GM18868 (cell line): Measurements from ENCODE around the gene MAPKAPK3.
A peak's percentile ranks its signal among the peaks of the same experiment; 100 is the strongest.

Experiments
- ATAC-seq: cut with Tn5 transposase; IDR thresholded peaks from one replicate; pipeline ENCODE4 v1.9.1; 2021; ENCODE audit warnings: mild to moderate bottlenecking, moderate library complexity; ENCODE audit not compliant: unreplicated experiment

Gene MAPKAPK3

DNA sequence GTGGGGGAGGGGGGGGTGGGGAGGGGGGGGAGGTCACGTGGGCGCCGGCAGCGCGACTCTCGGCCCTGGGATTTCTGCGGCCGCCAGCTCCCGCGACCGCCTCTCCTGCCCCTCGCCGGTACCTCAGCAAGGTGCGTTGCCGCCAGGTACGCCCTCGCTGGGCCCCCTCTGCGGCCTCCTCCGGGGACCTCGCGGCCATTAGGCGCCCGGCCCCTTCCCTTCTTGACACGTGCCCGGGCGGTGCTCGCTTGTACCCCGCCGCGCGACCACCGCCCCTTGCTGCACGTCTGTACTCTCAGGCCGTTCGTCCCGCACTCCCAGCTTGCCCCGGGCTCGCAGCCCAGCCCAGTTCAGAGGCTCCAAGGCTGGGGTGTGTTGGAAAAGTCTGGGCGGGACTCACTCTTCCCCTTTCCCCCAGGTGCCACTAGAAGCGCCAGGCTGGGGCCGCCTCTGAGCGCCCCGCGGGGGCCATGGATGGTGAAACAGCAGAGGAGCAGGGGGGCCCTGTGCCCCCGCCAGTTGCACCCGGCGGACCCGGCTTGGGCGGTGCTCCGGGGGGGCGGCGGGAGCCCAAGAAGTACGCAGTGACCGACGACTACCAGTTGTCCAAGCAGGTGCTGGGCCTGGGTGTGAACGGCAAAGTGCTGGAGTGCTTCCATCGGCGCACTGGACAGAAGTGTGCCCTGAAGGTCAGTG, at the start of gene MAPKAPK3:
TSS of gene MAPKAPK3 (plus strand) at position 56 of the 696 bp plus-strand sequence. CDS start at position 471, 415 bp downstream.
- peak; percentile 9 for ATAC-seq

DNA sequence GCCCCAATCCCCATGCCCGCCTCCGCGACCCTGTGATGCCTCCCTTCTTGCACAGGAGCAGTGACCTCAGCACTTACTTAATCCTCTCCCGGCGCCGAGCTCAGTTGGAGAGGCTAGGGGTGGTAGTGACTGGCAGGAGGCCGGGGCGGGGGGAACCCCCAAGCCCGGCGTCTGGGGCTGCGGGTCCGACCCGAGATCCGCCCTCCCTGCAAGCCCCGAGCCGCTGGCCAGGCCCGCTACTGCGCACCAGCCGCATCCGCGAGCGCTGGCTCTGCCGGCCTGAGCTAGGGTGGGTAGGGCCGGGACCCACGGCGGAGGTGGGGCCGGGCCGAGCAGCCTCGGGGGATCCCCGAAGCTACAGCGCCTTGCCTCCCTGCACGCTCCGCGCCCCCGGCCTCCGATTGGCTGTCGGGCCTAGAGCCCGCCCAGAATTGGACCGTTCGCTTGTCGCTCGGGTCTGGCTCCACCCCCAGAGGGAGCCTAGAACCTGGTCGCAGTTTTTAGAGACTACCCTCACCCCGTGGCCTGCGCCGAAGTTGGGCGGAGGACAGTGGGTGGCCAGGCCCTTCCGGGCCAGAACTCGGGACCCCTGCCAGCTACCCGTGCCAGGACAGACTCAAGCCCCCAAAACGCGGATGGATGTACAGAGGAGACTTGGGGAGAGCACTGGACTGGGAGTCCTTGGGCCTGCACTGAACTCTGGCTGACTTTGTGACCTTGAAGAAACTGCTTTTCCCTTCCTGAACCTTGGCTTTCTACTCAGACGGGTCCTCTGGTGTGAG, 49.4 kb upstream of the MAPKAPK3 start, which contains the start of gene C3orf18:
TSS of gene C3orf18 (minus strand) at position 362 of the 782 bp plus-strand sequence. CDS start 2,048 bp downstream, outside the sequence.
- peak; percentile 83 for ATAC-seq

DNA sequence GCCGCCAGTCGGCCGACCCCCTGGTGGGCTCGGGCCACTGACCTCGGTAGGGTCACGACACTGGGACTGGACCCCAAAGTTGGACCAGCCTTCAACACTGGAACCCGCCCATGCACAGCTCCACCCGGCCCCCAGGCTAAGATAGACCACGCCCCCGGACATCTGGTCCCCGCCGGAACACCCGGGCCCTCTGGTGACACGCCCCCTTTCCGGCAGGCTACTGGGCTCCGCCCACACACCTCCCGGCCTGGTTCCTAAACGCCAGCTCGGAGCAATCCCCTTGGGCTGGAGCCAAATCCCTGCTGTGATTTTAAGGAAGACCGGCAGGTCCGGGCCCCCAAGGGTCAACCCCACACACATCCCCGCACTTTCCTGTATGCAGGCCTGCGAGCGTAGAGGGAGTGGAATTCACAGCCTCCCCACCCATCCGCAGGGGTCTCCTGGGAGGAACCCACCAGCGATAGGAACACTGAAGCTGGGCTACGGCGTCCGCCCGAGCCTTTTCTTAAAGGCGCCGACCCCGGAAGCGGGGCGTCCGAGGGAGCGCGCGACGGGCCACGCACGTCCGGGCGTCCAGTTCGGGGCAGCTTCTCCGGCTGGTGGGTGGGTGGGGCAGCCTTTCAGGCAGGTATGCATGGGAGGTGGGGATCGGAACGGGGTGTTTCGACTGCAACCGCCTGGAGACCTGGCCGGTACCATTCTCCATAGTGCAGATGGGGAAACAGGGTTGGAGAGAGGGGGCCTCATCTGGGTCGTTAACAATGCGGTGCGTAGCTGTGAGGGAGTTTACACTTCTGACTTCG, 47.8 kb upstream of the MAPKAPK3 start, which contains the start of gene HEMK1:
TSS of gene HEMK1 (plus strand) at position 576 of the 803 bp plus-strand sequence. CDS start 1,583 bp downstream, outside the sequence.
- peak; percentile 56 for ATAC-seq

DNA sequence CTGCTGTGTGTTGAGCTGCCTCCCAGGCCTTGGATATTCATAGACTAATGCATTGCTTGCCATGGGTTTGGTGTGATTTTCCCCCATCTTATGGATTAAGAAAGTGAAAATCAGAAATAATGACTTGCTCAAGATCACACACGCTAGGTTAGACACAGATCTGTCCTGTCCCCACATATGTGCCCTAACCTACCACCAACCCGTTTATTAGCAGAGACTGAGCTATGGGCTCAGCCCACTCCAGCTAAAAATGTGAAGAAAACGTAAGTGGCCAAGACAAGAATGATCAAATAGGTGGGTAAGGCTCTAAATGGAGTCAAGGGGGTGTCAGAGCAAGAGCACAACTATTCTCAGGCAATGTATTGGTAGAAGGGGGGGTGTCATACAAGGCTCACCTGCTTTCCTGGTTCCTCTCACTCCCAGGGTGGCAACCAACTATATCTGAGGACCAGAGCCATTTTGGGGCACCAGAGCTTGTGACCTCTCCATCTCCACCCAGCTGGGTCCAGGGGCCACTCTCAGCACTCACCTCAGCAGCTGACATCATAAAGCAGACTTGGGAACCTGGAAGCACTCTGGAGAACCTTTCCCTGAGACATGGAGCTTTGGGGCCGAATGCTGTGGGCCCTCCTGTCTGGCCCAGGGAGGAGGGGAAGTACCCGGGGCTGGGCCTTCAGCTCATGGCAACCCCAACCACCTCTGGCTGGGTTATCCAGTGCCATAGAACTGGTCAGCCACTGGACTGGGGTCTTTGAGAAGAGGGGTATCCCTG, 46.3 kb upstream of the MAPKAPK3 start:
- ATAC-seq: no peak

DNA sequence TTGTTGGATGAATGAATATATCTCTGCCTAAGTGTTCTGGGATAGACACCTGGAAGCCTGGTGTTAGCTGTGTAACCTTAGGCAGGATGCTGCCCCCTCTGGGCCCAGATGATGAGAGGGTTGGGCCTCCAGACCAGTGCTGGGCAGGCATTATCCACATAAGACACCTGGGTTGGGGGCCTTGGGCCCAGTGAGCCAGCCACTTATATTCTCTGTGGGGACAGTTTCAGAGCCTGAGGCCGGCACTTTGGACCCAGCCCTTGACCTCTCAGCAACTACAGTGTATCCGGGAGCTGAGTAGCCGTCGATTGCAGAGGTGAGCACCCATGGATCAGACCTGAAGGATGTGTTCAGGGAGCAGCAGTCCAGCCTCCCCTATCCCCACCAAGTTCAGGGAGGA, 45.5 kb upstream of the MAPKAPK3 start:
- no peak for ATAC-seq

DNA sequence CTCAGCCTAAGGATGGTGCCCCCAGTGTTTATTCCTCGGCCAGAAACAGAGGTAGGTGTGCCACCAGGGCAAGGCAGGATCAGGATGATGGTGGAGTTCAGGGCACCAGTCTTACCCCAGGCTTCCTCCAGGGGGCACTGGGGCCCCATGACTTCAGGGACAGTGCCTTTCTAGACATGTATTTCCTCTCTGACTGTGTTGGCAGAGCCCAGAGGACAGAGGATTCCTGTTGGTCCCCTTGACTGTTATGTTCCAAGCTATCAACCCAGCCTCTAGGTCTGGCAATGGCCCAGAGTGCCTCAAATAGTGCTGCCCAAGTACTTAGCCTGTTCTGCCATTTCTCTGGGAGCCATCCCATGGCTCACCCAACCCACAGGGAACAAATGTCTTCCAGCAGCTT, 44.8 kb upstream of the MAPKAPK3 start:
- ATAC-seq: no peak

DNA sequence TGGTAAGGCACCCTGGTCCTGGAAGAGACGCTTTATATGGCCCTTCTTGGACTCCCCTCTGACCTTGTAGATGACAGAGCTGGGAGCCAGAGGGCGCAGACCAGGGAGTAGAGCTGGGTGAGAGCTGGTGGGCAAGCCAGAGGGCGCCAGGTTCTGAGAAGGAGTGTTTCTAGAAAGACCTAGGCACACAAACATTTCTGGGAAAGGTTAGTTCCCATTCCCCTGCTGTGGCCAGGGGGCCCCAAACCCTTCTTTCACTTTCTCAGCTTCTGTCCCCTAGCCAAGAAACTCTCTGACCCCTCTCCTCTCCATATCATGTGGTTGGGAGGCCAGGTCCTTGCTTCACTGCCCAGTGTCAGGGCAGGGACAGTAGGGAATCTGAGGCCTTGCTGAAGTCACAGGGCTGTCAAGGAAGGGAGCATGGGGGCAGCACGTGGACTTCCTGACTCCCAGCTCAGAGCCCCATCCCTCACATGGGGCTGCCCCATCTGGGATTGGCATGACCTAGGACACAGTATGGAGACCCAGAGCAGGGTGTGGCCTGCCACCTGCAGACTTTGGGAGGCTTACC, 44.1 kb upstream of the MAPKAPK3 start:
- ATAC-seq: no peak

DNA sequence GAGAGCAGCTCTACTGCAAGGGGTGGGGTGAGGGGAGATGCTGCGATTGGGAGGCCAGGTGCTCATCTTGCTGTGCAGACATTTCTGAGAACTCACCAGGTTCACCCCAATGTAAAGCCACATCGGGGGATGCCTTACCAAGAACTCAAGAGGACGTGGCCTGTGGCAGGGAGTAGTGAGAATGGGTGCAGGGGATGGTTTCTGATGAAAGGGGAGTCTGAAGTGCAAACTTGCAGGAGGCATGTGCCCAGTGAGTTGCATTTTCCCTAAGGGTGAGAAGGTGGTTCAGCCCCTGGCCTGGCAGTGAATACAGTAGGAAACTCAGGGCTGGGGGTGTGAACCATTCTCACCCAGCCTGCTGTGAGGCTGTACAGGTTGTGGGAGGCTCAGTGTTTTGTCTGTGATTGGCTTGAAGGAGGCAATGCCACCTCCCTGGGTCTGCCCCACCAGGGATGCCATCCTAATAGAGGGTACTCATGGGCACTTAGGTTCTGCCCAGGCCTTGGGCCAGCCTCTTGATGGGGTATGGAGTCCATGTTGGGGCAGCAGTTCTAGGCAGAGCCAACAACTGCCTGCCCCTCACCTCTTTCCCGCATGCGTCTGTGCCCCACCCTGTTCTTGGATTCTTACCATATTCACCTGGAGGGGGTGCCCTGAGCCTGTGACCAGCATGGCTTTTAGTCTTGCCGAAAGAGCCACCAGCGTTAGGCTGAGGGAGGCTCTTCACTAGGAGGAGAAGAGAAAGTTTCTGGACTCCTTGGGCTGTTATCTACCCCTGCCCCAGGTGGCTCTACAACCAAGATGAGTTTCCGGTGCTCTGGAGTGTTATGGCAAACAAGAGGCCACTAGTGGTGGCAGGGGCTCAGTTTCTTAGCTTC, 43.1 kb upstream of the MAPKAPK3 start:
- no peak for ATAC-seq

DNA sequence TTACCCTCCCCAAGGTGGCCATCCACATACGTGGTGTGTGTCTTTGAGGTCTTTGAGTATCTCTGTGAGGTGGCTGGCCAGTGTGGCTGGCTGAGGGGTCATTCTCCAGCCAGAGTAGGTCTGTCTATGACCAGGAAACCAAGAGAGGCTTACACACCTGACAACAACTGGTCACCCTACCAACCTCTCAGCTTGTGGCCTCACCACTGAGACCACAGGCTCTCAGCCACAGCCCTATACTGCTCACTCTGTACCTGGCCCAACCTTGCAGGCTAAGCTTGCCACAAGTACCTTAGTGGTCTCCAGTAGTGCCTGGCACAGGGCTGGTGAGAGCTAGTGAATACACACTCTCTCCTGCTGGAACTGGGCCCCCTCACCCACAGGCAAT, 42.5 kb upstream of the MAPKAPK3 start:
- ATAC-seq: no peak

DNA sequence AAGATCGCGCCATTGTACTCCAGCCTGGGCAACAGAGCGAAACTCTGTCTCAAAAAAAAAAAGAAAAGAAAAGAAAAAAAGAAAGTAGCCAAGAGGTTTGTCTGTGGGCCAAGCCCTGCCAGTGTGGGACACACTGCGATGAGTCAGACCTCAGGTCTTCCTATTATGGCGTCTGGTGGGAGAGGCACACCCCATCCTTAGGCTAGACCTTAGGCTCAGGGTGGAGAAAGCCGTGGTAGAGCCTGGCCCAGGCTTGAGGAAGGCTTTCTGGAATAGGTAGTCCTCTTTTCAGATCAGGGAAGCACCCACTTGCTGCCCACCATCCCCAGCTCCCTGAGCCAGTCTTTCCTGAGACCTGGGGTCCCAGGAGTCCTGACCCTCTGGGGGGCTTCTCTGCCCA, 41.6 kb upstream of the MAPKAPK3 start:
- no peak for ATAC-seq

DNA sequence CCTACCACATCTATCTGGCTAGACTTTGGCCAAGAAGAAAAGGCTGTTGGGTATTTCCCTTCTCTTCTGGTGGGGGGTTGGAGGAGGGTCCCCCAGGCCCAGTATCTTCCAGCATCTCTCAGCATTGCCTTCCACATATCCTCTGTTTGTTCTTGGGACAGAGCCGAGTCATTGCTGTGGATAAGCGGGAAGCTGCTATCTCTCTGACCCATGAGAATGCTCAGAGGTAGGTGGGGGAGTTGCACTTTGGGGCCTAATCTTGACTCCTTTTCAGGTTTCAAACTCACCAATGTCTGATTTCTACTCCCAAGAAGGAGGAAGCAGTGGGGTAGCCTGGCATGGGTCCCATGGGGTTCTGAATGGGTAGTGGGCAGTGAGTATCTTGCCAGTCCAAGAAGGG, 39.6 kb upstream of the MAPKAPK3 start:
- no peak for ATAC-seq

DNA sequence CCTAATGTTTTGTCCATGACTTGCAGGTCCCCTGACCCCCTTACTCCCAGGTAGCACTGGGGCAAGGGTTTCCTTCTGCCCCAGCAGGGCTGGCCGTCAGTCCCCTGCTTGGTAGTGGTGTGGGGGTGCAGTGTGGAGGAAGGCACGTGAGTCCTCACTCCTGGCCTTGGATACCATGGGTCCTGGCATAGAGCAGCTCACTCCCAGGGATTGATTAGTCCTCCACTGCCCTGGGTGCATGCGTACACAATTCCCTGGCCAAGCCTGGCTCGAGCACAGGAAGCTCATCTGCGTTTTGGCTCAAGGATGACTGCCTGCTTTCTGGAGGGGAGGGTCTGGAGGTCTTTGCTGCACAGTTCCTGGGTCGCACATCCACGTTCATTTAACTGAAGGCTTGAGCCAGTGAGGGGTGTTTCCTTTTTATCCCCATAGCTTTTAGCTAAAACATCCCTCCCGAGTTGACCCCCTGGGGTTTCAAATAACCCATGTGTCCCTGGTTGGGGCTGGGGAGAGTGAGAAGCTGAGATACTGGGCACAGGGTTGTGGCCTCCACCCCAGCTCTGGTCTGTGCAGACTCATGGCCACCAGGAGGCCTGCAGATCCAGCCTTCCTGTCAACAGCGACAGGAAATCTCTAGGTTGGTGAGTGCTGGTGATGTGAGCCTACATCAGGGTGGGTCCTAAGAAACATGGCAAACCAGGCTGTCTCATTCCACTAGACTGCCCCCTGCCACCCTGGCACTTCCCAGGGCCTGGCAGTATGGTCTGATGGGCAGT, 36.1 kb upstream of the MAPKAPK3 start:
- ATAC-seq: no peak

DNA sequence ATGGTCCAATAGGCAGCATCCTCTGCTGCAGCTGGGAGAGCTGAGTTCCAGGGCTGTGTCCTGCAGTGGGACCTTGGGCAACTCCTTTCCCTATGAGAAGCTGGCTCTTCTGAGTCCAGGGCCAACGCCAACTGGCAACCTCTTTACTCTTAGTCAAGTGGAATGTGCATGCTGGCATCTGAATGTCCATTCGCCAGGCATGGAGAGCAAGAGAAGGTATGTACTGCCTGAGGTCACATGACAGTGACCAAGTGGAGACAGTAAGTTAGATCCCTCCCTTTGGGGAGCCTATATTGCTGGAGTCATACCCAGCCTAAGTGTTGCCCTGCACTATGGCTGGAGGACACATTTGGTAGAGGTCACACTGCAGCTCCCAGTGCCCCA, 35.5 kb upstream of the MAPKAPK3 start:
- no peak for ATAC-seq

DNA sequence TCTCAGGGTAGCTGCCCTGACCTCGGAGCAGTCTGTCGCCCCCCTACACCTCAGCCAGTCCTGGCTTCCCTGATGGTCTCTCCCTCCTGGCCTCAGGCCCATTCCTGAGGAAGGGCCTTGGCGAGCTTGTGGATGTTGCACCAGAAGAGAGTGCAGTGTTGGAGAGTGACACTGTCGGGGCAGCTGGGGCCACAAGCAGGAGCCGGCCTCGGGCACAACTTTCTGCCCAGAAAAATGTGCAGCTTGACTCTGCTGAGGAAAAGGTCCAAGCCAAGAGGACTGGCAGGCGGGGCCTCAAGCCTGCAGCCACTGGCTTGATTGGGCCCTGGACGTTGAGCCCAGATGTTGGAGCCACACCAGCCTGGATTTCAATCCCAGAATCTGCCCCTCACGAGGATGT, 34.9 kb upstream of the MAPKAPK3 start:
- ATAC-seq: no peak

DNA sequence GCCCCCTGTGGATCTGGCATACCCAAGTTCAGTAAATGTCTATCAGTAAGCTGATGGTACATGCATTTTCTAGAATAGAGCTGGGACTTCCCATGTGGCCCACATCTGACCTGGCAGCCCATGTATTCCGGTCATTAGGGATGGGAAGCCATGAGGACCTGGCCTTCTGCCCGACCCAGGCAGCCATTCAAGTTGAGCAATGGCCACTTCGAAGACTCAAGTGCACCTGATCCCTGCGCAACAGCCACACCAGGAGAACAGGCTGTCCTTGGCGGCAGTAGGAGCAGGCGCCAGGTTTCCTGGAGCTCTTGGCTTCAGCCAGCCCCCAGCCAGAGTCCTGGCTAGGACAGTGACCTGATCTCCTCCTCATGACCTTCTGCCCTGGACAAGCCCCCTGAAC, 33.1 kb upstream of the MAPKAPK3 start:
- no peak for ATAC-seq

DNA sequence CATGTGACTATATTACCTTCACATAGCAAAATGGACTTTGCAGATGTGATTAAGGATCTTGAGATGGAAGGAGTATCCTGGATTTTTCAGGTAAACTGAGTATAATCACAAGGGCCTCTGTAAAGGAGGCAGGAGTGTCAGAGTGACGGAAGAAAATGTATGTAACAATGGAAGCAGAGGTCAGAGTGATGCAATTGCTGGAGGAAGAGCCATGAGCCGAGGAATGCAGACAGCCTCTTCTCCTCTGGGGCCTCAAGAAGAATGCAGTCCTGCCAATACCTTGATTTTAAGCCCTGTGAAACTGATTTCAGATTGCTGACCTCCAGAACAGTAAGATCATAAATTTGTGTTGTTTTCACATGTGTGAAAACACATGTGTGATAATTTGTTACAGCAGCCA, 32.6 kb upstream of the MAPKAPK3 start:
- ATAC-seq: no peak

DNA sequence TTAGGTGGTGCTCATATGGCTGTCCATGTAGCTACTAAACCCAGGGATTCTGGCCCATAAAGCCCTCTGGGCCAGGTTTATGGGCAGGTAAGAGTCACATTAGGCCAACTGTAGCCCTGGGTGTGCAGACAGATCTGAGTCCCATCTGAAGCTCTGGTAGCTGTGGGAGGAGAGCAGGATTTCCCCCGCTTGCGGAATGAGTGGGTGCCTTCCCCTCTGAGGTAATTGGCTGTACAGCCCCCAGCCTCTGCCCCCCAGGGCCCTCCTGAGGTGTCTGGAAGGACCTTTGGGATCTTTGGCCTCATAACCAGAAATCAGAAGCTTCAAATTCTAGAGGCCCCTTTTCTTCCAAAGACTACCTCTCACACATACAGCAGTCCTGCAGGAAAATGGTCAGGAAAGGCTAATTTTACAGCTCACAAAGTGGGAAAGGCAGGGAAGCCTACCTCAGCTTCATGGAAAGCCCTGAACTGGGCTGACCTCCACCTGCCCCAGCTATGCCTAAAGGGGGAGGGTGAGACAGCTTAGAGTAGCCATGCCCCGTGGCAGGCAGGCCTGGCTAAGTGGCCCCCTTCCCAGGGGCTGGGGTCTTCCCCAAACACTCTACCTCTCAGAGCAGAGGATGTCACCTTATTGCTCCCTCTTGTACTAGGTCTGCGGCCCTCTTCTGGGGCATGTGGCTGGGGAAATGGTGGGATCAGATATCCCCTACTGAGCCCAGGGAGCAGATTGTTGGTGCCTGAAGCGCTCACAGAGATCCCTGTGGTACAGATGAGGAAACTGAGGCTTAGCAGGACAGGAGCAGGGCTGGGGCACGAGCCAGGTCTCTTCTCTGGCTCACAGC, 30.8 kb upstream of the MAPKAPK3 start:
- peak; percentile 51 for ATAC-seq

DNA sequence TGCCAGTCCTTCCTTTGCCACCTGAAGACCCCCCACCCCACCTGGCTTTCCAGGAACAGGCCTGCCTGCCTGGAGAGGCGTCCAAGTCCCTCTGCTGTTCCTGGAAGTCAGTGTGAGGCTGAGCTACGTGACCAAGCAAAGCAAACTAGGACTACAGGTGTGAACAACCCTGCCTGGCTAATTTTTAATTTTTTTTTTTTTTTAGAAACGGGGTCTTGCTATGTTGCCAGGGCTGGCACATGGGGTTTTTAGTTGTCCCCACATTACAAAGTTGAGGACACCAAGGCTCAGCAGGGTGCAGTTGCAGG, 30.2 kb upstream of the MAPKAPK3 start:
- no peak for ATAC-seq
